Ascending aorta (tissue), 2 donors: ENCODE data around the gene NLGN1. TPM values are rescaled to one million over a fixed set of nuclear protein-coding genes. Genes with fewer than 3 reads are reported as not detected.

ENCODE experiments used
- DNase-seq, 2 donors: peaks; one replicate each; pipeline ENCODE4 v3.0.0-alpha.2; 2019; ENCODE audit warnings: low spot score in 2 of 2
- H3K27ac ChIP-seq, 2 donors: fragments of 200-600 bp; sonication (generic); one replicate each; pipeline ENCODE4 v1.5.1; 2016 to 2017; ENCODE audit warnings: mild to moderate bottlenecking in 1 of 2
- H3K27me3 ChIP-seq: fragments of 200-600 bp; sonication (generic); one replicate; pipeline ENCODE4 v1.5.1; 2017
- H3K36me3 ChIP-seq, 2 donors: fragments of 200-600 bp; sonication (generic); one replicate each; pipeline ENCODE4 v1.5.1; 2016
- H3K4me1 ChIP-seq, 2 donors: fragments of 200-600 bp; sonication (generic); one replicate each; pipeline ENCODE4 v1.5.1; 2016 to 2017; ENCODE audit warnings: mild to moderate bottlenecking in 1 of 2
- H3K4me3 ChIP-seq, 2 donors: fragments of 200-600 bp; sonication (generic); one replicate each; pipeline ENCODE4 v1.5.1; 2016 to 2017; ENCODE audit warnings: mild to moderate bottlenecking in 1 of 2
- H3K9me3 ChIP-seq, 2 donors: fragments of 200-600 bp; sonication (generic); one replicate each; pipeline ENCODE4 v1.5.1; 2016
- CTCF ChIP-seq, 3 experiments: fragments of 200-600 bp in 2 of 3; fragments of 450-650 bp in 1 of 3; sonication (generic) in 2 of 3; IDR thresholded peaks; one replicate each; pipeline ENCODE4 v1.5.1; 2016 to 2019; ENCODE audit warnings: antibody characterized with exemption in 3 of 3, mild to moderate bottlenecking in 1 of 3, moderate library complexity in 1 of 3
- intact Hi-C: fragments of 100-400 bp; cut with DNase I; formaldehyde crosslinking; loops from one replicate; pipeline ENCODE4 v1.15.1; 2023
- total RNA-seq: library from RNA; depleted of rRNA; stranded (reverse); fragments of >200 nt; gene quantifications from one replicate; pipeline ENCODE4 v1.1.0, GENCODE V29; 2016

Gene NLGN1
- total RNA-seq, 1 donor from 2014 or later, result 5.2 TPM

GRCh38 chr3:173747427-173747826 is 349.9 kb downstream of the NLGN1 start:
- no peak for TF ChIP-seq CTCF (IDR thresholded peaks at IDR 0.05)
- no peak overlapping the region for H3K4me3 ChIP-seq
- H3K36me3 ChIP-seq, result no peaks in the 10 kb centered on the region
- H3K9me3 ChIP-seq, result no peaks in the 10 kb centered on the region
- no peaks in the 10 kb centered on the region for H3K4me1 ChIP-seq
- no peak for DNase-seq
- no peak overlapping the region for H3K27ac ChIP-seq
- no peaks in the 10 kb centered on the region for H3K27me3 ChIP-seq
- intact Hi-C loops, result no loop called here

- TF ChIP-seq CTCF (IDR thresholded peaks at IDR 0.05), result no peak
- Histone ChIP-seq H3K4me1 (no peaks in the 10 kb centered on the region), H3K9me3 (no peaks in the 10 kb centered on the region), H3K27me3 (no peaks in the 10 kb centered on the region), H3K4me3 (no peak overlapping the region), H3K27ac (no peak overlapping the region), H3K36me3 (no peaks in the 10 kb centered on the region)
- intact Hi-C loops, result no loop called here
- no peak for DNase-seq
These were observed 350.6 kb downstream of the NLGN1 start for GRCh38 chr3:173748105-173748504.

GRCh38 chr3:173750095-173750494 is 352.6 kb downstream of the NLGN1 start:
- Histone ChIP-seq H3K27me3 (no peaks in the 10 kb centered on the region), H3K4me3 (no peak overlapping the region), H3K36me3 (no peaks in the 10 kb centered on the region), H3K9me3 (no peaks in the 10 kb centered on the region), H3K27ac (no peak overlapping the region), H3K4me1 (no peaks in the 10 kb centered on the region)
- intact Hi-C loops, result no loop called here
- DNase-seq, result no peak
- no peak for TF ChIP-seq CTCF (IDR thresholded peaks at IDR 0.05)

- Histone ChIP-seq H3K4me3 (no peak overlapping the region), H3K4me1 (no peaks in the 10 kb centered on the region), H3K27ac (no peak overlapping the region), H3K9me3 (no peaks in the 10 kb centered on the region), H3K36me3 (no peaks in the 10 kb centered on the region), H3K27me3 (no peaks in the 10 kb centered on the region)
- TF ChIP-seq CTCF (IDR thresholded peaks at IDR 0.05), result no peak
- intact Hi-C loops, result no loop called here
- DNase-seq, result no peak
These were observed 353.0 kb downstream of the NLGN1 start for GRCh38 chr3:173750591-173750990.

GRCh38 chr3:173753593-173753992 is 356.0 kb downstream of the NLGN1 start:
- H3K27ac ChIP-seq, result no peak overlapping the region
- intact Hi-C loops, result no loop called here
- TF ChIP-seq CTCF (IDR thresholded peaks at IDR 0.05), result no peak
- no peaks in the 10 kb centered on the region for H3K36me3 ChIP-seq
- H3K4me3 ChIP-seq, result no peak overlapping the region
- H3K4me1 ChIP-seq, result no peaks in the 10 kb centered on the region
- no peaks in the 10 kb centered on the region for H3K9me3 ChIP-seq
- no peak for DNase-seq
- H3K27me3 ChIP-seq, result no peaks in the 10 kb centered on the region

GRCh38 chr3:173755161-173755560 is 357.6 kb downstream of the NLGN1 start:
- intact Hi-C loops, result no loop called here
- no peak overlapping the region for H3K4me3 ChIP-seq
- no peaks in the 10 kb centered on the region for H3K9me3 ChIP-seq
- H3K27me3 ChIP-seq, result no peaks in the 10 kb centered on the region
- H3K27ac ChIP-seq, result no peak overlapping the region
- no peaks in the 10 kb centered on the region for H3K36me3 ChIP-seq
- TF ChIP-seq CTCF (IDR thresholded peaks at IDR 0.05), result no peak
- no peaks in the 10 kb centered on the region for H3K4me1 ChIP-seq
- DNase-seq, result no peak
